ENCODE data around the gene STARD8.

DNA sequence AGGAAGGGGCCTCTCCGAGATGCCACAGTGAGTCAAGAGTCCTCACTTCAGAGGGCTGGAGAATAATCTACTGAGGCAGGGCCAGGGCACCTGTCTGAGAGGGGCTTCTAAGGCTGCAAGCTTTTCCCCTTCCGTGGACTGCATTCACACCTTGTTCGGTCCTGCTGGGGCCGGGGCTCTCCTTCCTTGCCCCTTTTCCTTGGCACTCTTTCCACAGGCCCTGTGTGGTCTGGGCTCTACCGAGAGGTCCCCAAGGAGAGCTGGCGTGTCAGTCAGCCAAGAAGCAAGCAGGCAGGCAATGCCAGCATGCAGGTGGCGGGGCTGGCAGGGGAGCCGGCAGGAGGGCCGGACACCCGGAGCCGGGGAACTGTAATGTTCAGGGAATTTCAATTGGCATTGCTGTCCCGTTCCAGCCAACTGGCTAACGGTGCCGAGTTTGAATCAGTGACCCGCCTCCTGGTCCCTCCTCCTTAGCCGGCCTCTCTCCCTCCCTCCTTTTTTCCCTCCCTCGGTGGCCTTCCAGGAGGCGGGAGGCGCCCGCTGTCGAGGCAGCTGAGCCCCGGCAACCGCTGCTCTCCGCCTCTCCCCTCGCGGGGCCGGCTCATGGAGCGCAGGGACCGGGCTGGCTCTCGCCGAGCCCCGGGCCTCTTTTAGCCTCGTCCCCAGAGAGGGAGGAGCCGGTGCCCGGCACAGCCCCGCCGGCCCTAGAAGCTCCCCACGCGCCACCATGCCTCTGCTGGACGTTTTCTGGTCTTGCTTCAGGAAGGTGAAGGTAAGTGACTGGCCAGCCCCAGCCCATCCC is at the start of gene STARD8:
- TF ChIP-seq CTCF (conservative IDR thresholded peaks at IDR 0.05) (no peak; the same call in 1 of the 2 replicates), ZFX (IDR thresholded peaks at IDR 0.05) (no peak)
